HG03095 (cell line): ENCODE results near the gene TSGA10.
"Not testable (repeated sequence)": the region's sequence is repeated elsewhere in the genome, so short reads cannot be mapped to it uniquely, and the experiment has no call there.

Source experiments
- ATAC-seq: cut with Tn5 transposase; IDR thresholded peaks from one replicate; pipeline ENCODE4 v1.9.1; 2021; ENCODE audit warnings: moderate library complexity; ENCODE audit not compliant: unreplicated experiment

Gene TSGA10

DNA sequence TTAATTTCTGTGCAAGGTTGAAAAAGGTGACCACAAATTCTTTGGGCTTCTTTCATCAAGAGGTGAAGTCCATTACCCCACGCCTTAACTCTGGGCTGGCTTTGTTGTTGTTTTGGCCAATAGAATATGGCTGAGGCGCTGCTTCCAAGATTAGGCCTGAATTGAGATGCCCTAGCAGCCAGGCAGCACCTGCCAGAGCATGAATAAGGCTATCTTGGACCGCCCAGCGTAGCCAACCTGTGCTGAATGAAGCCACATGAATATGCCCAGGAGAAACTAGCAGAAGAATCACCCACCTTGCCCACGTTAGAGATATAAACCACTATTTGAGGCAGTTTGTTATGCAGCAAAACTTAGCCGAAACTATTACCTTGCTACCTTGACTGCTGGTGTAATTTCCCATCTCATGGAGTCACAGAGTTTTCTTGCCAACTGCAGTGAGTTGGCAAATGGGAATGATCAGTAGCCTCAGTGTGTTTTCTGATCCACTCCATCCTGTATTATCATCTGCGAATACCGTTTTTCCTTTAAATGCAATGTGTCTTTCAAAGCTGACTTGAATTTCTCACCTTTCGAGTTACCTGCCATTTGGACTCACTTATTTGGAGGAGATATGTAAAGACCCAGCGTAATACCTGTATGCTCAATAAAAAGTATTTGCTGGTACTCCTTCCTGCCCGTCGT, 679 bp downstream of the TSGA10 start:
- no peak for ATAC-seq

DNA sequence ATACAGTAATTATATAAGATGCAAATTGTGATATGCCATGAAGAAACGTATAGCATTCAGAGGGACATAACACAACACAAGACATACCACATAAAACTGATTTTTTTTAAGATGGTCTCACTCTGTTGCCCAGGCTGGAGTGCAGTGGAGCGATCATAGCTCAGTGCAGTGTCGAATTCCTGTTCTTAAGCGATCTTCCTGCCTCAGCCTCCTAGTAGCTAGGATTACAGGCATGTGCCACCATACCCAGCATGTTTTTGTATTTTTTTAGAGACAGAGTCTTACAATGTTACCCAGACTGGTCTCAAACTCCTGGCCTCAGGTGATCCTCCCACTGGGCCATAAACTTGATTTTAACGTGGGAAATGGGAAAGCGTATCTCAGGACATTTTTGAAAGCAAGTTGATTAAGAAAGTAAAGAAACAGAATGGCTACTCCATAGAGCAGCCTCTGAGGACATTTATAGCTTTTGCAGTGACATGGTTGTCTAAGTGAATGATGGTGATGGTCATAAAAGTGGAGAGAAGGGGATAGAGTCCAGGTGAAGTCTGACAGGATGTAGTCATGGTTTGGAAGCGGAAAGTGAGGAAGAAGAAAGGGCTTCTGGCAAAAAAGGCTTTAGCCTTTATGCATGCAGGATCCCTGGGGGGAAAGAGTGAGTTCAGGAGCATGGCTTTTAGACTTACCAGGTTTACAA, 2.4 kb downstream of the TSGA10 start:
- ATAC-seq = no peak

DNA sequence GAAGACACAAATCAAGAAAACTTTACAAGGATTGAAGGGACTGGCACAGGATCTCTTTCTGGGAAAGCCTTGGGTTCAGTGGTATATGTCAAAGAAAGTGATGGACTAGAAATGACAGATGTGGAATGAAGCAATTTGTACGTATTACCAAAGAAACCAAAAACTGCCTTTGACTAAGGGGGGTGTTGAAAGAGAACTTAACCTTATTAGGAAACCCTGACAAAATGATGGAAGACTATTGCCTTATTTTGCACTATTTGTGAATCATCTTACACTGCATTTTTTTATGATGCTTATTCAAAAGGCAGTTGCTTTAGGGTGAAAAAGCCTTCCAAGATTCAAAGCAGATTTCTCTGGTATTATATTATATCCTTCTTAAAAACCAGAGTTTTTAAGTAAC, 4.0 kb downstream of the TSGA10 start:
- no peak for ATAC-seq

DNA sequence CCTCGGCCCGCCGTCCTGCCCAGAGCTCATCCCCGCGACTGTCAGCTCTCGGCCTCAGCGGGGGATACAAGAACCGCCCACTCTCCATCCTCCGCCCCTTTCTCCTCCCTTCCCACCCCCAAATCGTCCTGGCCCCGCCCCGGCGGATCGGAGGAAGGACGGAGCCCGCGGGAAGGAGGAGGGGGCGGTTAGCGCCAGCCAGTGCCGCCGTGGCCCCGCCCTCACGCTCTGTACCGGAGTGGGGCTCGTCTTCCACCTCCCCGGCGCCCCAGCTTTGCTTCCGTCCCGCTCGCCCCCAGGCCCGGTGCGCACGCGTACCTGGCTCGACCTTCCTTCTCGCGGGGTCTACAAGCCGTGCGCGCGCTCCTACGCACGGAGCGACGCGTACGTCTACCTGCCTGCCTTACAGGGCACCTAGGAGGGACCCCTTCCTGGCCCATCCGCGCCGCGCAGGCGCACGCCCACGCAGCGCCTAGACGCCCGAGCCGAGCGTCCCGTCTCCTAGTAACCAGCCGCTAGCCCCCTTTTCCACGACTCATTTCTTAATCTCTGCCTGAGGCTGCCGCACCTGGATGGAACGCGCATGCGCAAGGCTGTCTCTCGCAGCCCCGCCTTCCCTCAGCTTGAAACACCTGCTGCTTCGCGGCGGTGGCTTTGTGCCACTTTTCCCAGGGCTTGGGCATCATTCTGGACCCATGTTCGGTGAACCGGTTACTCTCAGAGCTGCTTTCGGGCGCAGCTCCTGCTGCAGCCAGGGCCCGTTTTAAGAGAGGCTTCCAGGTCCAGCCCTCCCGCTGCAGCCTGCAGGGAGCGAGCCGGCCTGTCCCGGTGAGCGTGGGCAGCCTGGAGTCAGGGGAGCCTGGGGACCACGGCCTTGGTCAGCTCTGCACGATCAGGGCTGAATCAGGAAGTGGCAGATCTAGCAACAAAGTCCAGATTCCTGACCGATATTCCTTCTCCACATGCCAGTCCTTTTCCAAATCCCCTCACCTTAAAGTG, 13.3 kb downstream of the TSGA10 start, which contains the start of gene C2orf15:
Gene C2orf15, plus strand, starts transcription at position 598 of the 999 bp plus-strand sequence. CDS start 8,852 bp downstream, outside the sequence.
- ATAC-seq = peak; percentile 84

DNA sequence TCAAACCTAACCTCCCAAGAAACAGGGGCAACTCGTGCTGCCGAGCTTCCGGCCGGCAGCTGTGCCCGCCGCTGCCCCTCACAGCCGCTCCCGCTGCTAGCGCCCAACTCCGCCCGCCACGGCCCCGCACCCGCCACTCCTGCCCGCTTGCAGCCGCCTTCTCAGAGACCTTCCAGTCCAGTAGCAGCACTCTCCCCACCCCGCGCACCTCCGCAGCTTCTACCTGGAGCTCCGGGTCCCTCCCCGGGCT, 14.0 kb downstream of the TSGA10 start:
- peak; percentile 30 for ATAC-seq

DNA sequence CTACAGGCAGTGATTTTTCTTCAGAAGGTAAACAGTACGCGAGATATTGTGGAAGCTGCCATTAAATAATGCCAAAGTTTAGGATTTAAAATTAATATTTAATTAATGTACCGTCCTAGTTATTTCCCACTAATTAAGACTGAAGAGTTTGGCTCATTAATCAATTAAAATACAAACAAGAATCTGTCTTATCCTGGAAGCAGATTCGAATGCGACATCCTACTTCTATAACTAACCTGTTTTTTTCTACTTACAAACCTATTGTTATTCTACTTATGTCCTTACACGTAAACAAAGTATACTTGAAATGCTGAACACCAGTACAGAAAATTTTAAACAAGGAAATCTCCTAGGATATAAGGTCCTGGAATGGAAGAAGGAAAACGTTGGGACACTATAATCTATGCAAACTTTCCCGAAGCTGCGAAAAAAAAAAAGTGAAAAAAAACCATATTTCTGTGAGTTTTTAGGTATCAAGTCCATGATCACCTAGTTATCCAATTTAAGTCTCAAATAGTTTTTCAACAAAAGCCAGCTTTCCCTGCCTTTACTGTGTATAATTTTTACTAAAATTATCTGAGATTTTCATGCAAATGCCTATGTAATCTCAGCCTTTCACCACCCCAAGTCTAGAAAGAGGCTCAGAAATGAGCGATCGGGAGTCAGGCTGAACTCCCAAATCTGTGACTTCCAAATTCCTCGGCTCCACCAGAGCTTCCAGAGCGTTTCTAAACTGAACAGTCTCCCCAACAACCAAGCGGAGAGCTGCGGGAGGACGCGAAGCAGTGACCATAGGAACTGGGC, 14.5 kb downstream of the TSGA10 start:
- ATAC-seq = no peak

DNA sequence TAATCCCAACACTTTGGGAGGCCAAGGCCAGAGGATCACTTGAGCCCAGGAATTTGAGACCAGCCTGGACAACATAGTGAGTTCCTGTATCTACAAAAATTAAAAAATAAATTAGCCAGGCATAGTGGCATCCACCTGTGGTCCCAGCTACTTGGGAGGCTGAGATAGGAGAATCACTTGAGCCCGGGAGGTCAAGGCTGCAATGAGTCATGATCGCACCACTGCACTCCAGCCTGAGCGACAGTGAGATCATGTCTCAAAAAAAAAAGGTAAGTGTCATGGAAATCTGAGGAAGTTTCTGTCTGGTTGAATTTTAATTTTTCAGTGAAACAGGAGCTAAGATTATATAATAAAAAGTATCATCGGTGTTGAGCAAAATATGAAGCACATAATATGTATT, 15.7 kb downstream of the TSGA10 start:
- no peak for ATAC-seq

DNA sequence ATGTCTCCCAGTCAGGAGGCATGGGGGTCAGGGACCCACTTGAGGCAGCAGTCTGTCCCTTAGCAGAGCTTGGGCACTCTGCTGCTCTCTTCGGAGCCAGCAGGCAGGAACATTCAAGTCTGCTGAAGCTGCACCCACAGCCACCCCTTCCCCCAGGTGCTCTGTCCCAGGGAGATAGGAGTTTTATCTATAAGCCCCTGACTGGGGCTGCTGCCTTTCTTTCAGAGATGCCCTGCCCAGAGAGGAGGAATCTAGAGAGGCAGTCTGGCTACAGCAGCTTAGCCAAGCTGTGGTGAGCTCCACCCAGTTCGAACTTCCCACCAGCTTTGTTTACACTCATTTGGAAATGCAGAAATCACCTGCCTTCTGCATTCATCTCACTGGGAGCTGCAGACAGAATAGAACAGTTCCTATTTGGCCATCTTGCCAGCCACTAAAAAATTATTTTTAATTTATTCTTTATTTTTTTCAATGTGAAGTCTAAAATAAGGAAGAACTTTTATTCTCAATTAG, 19.6 kb downstream of the TSGA10 start:
- not testable (repeated sequence) for ATAC-seq

DNA sequence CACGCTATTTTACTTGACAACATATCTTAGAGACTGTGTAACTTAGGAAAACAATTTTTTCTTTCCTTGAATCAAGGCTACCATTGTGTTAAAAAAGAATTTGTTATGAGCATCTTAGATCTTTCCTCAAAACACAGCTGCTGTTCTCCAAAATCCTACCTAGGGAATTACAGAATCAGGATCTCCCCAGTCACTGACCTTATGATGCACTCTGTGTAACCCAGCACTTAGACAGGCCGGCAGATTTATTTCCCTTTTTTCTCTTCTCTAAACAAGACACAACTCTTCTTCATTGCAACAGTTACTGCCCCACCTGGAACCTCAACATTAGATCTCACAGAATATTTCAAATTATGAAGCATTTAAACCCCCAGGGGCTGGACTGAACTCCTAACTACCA, 26.8 kb downstream of the TSGA10 start:
- no peak for ATAC-seq

DNA sequence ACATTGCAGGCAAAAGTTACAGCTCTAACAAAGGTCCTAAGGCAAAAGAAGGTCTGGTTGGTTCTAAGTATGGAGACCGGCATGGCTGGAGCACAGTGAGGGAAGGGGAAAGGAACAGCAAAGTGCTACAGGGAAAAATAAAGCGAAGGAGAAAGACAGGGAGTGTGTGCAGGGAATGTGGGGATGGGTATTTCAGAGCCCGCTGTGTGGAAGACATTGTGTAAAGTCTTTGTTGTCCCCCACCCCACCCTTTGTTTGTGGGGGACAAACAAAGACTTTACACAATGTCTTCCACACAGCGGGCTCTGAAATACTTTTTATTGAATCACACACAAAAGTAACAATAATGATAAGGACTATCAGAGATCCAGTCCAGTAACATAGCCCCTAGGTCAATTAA, 42.1 kb downstream of the TSGA10 start:
- no peak for ATAC-seq

DNA sequence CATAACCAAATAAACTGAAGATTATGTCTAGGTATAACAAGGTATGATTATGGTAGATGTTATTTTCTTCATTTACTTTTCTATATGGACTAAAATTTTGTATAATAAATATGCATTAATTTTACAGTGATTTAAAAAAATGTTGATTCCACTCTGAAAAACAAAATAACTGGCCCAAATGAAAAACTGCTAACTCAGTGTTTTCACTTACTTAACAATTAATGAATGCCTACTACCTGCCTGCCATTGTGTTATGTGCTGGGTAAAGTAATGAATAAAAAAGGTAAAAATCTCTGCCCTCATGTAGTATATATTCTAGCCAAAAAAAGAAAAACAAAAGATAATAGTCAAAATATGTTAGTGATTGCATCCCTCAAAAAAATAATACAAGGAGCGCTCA, 42.8 kb downstream of the TSGA10 start:
- ATAC-seq = no peak

DNA sequence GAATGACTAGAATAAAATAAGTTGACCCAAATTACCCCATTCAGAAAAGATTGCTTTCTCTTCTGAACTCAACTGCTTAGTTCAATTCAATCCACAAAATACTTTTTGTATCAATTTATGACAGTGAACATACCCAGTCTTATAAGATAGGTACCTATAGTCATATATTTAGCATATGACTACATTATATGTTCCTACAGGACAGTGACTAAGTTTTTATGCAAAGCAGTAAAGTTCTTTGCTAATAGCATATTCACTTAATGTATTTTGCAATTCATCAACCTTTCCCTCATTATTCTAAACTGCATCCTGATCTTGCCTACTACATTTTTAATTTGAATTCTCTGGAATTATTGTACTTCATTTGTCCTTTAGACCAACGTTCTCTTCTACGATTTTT, 43.5 kb downstream of the TSGA10 start:
- ATAC-seq = no peak

DNA sequence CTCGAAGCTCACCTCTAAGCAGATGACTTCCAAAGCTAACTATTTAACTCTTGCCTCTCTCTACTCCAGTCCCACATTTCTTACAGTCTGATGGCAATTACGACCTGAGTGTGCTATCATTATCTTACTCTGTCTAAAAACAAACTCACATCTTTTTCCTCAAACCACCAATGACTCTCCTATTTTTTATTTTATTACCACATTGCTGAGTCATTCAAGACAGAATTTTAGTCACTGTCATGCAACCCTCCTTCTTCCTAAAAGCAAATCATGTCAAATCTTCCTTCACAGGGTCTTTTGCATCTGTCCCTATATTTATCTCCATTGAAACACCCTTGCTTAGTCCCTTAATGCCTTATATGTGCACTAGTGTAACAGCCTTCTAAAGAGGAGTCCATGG, 47.8 kb downstream of the TSGA10 start:
- ATAC-seq = no peak

DNA sequence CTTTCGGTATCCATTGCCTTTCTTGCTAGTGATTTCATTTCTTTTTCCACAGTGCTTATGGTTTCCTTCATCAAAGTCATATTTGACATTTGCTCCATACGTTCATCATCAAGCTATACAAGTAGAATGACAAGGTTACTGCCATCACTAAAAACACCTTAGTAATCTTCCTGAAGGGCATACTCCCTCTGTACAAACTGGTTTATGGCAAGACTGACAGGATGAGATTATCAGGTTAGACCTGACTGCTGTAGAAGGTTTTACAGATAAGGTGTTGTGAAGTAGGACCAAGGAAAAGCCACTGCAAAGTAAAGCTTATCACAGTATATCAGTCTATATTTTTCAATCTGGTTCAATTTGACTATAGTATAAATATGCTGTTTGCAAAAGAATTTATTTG, 50.7 kb downstream of the TSGA10 start:
- no peak for ATAC-seq

DNA sequence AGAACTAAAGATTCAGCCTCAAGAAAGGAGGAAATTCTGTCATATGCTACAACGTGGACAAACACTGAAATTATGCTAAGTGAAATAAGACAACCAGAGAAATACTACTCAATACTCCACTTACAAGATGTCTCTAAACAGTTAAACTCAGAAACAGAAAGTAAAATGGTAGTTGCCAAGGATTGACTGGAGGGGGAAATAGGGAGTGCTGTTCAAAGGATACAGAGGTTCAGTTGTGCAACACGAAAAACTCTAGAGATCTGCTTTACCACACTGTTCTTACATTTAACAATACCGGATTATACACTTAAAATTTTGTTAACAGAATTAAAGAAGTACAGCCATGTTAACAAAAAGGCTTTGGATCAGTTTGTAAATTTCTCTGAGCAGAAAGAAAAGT, 53.0 kb downstream of the TSGA10 start:
- no peak for ATAC-seq

DNA sequence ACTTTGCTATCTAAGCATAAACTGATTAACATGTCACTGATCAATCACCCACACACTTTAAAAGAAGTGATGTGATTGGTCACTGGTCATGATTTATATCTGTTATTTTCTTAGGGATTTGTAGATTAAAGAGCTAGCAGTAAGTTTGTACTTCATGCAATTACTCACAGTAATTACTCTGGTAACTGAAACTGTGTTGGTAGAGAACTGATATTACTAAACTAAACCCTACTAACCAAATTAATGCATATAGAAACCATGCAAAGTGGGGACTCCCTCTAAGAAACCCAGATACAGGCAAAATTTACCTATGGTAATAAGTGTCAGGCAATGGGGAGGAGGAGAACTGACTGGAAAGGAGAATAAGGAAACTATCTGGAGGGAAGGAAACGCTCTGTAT, 58.0 kb downstream of the TSGA10 start:
- no peak for ATAC-seq

DNA sequence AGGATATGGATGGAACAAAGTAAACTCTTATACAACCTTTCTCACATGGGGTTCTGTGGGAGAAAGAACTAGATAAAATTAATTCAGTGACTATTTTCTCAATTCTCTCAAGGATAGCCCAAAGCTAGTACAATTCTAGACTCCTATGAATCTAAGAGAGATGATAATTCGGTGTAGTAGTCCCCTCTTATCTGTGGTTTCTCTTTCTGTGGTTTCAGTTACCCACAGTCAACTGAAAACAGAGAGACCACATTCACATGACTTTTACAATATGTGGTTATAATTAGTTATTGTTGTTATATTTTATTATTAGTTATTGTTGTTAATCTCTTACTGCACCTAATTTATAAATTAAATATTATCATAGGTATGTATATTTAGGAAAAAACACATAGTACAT, 66.7 kb downstream of the TSGA10 start:
- ATAC-seq = no peak

DNA sequence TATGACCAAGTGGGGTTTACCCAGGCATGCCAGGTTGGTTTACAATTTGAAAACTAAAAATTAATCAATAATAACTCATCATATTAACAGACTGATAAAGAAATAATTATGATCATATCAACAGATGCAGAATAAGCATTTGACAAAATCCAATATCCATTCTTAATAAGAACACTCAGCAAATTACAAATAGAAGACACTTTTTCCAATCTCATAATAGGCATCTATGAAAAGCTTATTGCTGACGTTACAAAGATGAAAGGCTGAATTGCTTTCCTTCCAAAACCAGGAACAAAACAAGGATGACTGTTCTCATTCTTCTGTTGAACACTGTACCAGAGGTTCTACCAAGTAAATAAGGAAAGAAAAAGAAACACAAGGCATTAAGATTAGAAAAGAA, 68.4 kb downstream of the TSGA10 start:
- ATAC-seq = no peak

DNA sequence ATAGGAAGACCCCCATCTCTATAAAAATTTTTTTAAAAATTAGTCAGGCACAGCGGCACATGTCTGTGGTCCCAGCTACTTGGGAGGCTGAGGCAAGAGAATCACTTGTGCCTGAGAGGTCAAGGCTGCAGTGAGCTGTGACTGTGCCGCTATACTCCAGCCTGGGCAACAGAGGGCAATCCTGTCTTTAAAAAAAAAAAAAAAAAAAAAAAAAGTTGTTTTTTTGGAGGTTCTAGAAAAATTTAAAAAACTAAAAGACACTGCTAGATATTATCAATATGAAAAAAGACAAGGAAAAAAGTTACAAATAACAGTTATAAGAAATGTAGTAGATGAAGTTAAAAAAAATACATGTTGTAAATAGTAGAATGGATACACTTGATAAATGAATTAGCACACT, 69.3 kb downstream of the TSGA10 start:
- ATAC-seq = no peak

DNA sequence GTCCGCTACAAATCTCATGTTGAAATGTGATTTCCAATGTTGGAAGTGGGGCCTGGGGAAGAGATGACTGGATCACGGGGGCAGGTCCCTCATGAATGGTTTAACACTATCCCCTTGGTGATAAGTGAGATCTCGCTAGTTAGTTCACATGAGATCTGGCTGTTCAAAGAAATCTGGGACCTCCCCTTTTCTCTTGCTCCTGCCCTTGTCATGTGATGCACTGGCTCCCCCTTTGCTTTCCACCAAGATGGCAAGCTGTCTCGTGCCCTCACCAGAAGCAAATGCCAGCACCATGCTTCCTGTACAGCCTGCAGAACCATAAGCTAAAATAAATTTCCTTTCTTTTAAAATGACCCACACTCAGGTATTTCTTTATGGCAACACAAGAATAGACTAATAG, 70.5 kb downstream of the TSGA10 start:
- ATAC-seq = no peak

DNA sequence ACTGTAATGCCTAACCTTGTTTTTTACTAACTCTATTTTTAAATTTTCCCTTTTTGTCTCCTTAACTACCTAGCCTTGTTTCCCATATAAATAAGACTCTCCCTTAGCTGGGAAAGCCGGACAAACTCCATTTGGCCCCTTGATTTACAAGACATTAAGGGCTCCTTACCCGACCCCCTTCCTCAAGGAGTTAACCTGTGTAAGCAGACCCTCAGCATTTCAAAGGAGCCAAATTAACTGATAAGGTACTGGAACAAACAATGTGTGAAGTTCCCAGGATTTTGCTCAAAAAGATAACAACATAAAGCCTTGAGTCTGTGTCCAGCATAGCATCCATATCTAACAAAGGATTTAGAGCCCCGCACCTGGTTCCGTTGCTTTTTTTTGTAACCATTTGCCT, 72.9 kb downstream of the TSGA10 start:
- ATAC-seq = no peak
